A673 (cell line): Measurements from ENCODE around the gene CD276.

Experiments used
- CTCF ChIP-seq: fragments of 300-800, 200-600 bp; sonication (generic); conservative IDR thresholded peaks from 2 replicates; pipeline ENCODE4 v1.5.1; 2017; ENCODE audit warnings: low read depth, mild to moderate bottlenecking, antibody characterized with exemption, low read length, moderate library complexity, mixed read lengths
- EZH2 ChIP-seq: fragments of 200-600 bp; sonication (generic); IDR thresholded peaks from 2 replicates; pipeline ENCODE4 v1.6.1; 2017; ENCODE audit warnings: borderline replicate concordance, low read depth, mild to moderate bottlenecking, mixed read lengths, antibody characterized with exemption, low read length; ENCODE audit not compliant: poor library complexity, severe bottlenecking

DNA sequence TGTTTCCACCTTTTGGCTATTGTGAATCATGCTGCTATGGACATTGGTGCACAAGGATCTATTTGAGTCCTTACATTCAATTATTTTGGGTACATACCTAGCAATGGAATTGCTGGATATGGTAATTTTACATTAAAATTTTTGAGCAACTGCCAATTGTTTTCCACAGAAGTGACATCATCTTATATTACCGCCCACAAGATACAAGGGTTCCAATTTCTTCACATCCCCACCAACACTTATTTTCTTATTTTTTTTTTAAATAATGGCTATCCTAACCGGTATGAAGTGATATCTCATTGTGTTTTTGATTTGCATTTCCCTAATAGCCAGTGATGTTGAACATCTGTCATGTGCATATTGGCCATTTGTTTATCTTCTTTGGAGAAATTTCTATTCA is 28.5 kb upstream of the CD276 start:
- TF ChIP-seq CTCF (no peak), EZH2 (no peak)
